GM13977 (cell line): Measurements from ENCODE around the gene MAD2L2.

Experiments used
- DNase-seq: peaks from one replicate; pipeline ENCODE4 v3.0.0; 2012; ENCODE audit warnings: low spot score
- in situ Hi-C: fragments of 300-500 bp; cut with MboI; formaldehyde crosslinking; loops from one replicate; pipeline ENCODE4 v1.12.0; 2022; ENCODE audit warnings: low sequenced_read_pairs, low pct_unique_long_range_greater_than_20kb, mixed read lengths, inconsistent platforms; ENCODE audit not compliant: unreplicated experiment
- TF ChIP-seq, protein P1 (sequence below): IDR thresholded peaks from 2 replicates; pipeline ENCODE4 v1.5.1; 2012; ENCODE audit warnings: mild to moderate bottlenecking, control low read depth; ENCODE audit not compliant: insufficient read depth; ENCODE audit errors: extremely low read depth, missing control alignments

Gene MAD2L2

DNA sequence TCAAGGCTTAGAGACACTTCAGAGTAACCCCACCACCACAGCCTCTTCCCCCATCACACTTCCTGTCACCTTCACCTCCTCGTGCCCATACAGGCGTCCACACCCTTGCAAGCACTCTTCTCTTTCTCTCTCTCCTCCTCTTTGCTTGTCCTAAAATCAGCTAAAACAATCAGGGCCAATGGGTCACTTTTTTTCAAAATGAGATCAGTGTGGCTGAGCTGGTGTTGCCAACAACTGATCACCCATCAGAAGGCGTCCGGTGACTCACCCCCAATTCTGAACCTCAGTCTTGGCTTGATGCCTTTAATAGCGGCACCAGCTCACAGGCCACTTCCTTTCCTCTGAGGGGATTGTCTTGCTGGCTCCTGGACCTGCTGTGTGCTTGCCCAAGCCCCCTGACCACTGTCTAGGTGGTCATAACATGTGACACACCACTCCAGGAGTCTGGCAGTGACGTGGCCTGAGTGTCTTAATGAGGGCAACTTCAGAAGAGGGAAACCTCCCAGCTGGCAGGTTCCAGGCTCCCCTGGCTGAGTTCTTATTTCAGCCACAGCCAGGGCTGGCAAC lies 12.2 kb upstream of the MAD2L2 start:
- TF ChIP-seq, protein P1, sequence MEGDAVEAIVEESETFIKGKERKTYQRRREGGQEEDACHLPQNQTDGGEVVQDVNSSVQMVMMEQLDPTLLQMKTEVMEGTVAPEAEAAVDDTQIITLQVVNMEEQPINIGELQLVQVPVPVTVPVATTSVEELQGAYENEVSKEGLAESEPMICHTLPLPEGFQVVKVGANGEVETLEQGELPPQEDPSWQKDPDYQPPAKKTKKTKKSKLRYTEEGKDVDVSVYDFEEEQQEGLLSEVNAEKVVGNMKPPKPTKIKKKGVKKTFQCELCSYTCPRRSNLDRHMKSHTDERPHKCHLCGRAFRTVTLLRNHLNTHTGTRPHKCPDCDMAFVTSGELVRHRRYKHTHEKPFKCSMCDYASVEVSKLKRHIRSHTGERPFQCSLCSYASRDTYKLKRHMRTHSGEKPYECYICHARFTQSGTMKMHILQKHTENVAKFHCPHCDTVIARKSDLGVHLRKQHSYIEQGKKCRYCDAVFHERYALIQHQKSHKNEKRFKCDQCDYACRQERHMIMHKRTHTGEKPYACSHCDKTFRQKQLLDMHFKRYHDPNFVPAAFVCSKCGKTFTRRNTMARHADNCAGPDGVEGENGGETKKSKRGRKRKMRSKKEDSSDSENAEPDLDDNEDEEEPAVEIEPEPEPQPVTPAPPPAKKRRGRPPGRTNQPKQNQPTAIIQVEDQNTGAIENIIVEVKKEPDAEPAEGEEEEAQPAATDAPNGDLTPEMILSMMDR = no peak

DNA sequence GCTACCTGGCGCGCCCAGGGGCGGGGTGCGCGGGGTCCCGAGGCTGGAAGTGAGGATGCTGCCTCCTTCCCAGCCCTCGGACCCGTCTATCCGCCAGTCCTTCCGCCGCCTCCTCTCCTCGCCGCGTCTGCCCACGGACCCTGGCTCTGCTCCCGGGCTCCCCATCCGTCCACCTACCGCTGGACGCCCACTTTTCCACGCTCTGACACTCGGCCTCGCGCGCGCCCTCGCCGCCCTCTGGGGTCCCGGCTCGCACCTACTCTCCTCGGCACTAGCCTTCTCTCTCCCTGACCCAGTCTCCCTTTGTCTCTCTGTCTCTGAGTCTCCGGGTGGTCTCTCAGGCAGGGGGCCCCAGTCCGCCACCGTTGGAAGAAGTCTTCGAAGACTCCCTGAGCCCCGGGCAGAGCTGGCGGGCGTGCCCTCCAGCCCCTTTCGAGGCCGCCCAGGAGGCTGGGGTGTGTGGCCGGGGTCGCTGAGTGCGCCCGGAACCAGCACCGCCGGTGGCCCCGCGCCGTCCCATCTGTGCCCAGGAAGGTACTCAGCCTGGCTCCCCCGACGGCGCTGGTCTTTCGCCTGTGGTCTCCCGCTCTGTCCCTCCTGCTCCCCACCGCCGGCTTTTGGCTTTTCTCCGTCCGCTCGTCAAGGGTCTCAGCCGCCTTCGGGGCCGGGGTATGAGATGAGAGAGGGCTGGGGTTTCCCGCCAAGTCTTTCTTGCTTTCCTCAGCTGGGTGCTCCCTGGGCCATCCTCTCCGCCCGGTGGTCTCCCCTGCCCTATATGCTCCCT lies 11.2 kb upstream of the MAD2L2 start:
- DNase-seq = no peak
- TF ChIP-seq, protein P1 = no peak
- in situ Hi-C loops = no loop called here

More for the DNA sequence above, 12.2 kb upstream of the MAD2L2 start:
- DNase-seq = no peak
- in situ Hi-C loops = no loop called here

DNA sequence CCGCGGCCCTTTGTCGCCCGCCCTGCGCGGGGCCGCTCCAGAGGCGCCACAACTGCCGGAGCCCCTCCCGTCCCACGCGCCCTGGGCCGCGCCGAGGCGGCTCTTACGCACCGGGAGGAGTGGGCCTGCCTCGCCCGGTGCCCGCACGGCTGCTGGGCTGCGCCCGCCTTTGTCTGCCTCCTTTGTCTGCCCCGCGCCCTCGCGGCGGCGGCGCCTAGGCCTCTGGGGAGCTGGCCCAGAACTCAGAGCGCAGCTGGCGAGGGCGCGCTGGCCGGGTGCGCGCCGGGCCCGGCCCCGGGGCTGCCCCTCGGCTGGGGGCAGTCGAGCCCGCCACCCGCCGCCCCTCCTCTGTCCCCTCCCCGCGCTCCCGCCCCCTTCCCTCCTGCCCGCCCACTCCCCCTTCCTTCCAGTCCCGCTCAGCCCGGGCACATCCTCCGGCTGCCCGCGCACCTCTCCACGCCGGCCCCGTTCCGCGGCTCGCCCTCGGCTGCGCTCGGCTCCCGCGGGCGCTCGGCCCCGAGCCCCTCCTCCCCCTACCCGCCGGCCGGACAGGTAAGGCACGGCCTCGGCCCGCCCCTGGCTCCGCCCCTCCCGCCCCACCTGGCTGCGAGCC lies 10.5 kb upstream of the MAD2L2 start, which contains the start of gene DRAXIN:
Gene DRAXIN (plus strand): TSS at position 409 of the 613 bp plus-strand sequence. CDS start 14,549 bp downstream, outside the sequence.
- TF ChIP-seq, protein P1 = no peak
- no peak for DNase-seq
- in situ Hi-C loops = no loop called here

DNA sequence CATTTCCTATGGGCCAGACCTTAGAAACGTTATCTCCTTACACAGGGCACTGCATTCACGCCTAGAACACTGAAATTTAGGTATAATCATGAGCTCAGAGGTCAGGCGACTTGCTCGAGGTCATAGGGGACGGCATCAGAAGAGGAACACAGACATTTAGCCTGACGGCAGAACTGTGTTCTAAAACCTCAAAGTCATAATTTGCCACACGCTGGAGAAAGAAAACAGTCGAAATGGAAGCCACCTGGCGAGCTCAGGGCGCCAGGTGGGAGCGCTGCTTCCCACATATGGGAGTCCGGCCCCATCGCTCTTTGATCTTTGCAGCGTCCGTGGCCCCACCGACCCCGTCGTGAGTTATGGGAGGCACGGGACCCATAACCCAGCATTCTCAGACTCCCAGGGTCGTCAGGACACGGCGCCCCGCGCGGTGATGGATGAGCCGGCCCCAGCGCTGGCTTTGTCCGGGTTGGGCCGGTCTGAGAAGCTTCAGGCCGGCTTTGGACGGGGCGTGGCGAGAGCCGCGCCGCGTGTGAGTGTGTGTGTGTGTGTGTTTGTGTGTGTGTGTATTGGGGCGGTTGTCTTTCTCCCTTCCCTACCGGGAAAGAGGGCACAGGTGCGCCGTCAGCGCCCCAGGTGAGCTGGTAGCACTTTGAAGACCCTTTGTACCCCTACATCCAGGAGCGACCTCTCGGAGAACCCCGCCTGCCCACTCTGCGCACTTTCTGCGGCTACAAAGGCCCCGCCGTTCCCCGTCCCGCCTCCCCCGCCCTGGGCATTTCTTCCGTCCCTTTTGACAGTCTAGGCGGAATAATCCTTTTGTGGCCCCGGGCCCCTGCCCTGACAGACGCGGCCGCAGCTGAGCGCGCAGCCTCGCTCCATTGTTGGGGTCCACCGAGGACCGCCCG lies 9.7 kb upstream of the MAD2L2 start:
- DNase-seq = no peak
- TF ChIP-seq, protein P1 = no peak
- in situ Hi-C loops = no loop called here

DNA sequence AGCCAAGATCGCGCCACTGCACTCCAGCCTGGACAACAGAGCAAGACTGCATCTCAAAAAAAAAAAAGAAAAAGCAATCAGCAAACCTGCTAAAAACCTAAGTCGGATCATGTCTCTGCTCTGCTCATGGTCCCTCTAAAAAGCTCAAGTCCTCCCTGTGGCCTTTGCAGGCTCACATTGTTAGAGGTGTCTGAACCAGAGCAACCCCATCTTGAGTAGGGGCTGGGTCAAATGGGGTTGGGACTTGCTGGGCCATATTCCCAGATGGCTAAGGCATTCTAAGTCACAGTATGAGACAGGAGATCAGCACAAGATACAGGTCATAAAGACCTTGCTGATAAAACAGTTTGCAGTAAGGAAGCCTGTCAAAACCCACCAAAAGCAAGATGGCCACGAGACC lies 7.6 kb upstream of the MAD2L2 start:
- no peak for DNase-seq
- in situ Hi-C loops = no loop called here
- TF ChIP-seq, protein P1 = no peak

DNA sequence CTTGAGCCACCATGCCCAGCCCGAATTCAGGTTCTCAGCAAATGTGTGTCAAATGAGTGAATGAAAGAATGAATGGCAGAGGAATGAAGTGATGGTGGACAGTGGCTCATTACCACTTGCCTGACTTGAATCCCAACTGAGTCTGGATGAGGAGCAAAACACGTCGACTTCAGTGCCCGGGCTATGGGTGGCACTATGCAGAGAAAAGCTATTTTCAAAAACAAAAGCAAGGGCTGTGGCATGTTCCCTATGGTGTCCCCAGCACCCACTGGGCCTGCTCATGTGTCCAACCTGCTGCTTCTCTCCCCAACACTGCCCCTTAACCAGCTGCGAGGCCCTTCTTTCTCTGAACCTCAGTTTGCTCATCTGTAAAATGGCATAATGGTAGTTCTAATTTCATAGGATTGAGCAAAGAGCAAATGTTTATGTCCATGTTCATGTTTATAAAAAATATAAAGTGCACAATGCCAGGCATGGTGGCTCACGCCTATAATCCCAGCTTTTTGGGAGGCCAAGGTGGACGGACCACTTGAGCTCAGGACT lies 4.3 kb upstream of the MAD2L2 start:
- in situ Hi-C loops = no loop called here
- DNase-seq = no peak
- TF ChIP-seq, protein P1 = no peak
